Activated CD4-positive, alpha-beta T cell treated with anti-CD3 and anti-CD28 coated beads for 36 hours (primary cell): ENCODE measurements around the gene TEKT5. TPM values are rescaled to one million over a fixed set of nuclear protein-coding genes. Genes with fewer than 3 reads are reported as not detected.
"Not testable (repeated sequence)": the region's sequence is repeated elsewhere in the genome, so short reads cannot be mapped to it uniquely, and the experiment has no call there.

ENCODE experiments used
- ATAC-seq: fragments of 200-7000 bp; cut with Tn5 transposase; one replicate; pipeline ENCODE4 v1.10.0; 2021; ENCODE audit warnings: mild to moderate bottlenecking, moderate library complexity
- CTCF ChIA-PET: fragments of 350-600 bp; sonication (Branson Sonifier 250); formaldehyde crosslinking; loops from one replicate; lab custom pipeline; 2021; ENCODE audit warnings: antibody characterized with exemption; lab: Charles Lee
- POLR2A ChIA-PET: fragments of 350-600 bp; sonication (Branson Sonifier 250); formaldehyde crosslinking; loops from one replicate; lab custom pipeline; 2021; ENCODE audit warnings: antibody characterized with exemption, inconsistent platforms; lab: Charles Lee
- DNase-seq: peaks from one replicate; pipeline ENCODE4 v3.0.0-alpha.2; 2020
- H3K27ac Mint-ChIP-seq: one replicate; pipeline ENCODE4 v1.8.0; 2021; ENCODE audit warnings: mixed read lengths
- H3K27me3 Mint-ChIP-seq: one replicate; pipeline ENCODE4 v1.8.0; 2021; ENCODE audit warnings: mixed read lengths
- H3K36me3 Mint-ChIP-seq: one replicate; pipeline ENCODE4 v1.8.0; 2021; ENCODE audit warnings: low read depth, mixed read lengths
- H3K4me1 Mint-ChIP-seq: one replicate; pipeline ENCODE4 v1.8.0; 2021; ENCODE audit warnings: mixed read lengths
- H3K4me3 Mint-ChIP-seq: one replicate; pipeline ENCODE4 v1.8.0; 2021; ENCODE audit warnings: mild to moderate bottlenecking, moderate library complexity, mixed read lengths
- H3K9me3 Mint-ChIP-seq: one replicate; pipeline ENCODE4 v1.8.0; 2021; ENCODE audit warnings: low read depth, mixed read lengths
- intact Hi-C, 2 experiments: fragments of 100-400 bp; cut with DNase I in 1 of 2; cut with micrococcal nuclease in 1 of 2; formaldehyde crosslinking; loops; one replicate each; pipeline versions ENCODE4 v1.14.2 to v1.15.1; 2022 to 2024; cut with DNase I, micrococcal nuclease
- total RNA-seq, 2 experiments: library from RNA; stranded (reverse); gene quantifications; one replicate each; pipeline ENCODE4 v1.2.3, GENCODE V29; 2021

The TEKT5 gene
- total RNA-seq, 2 experiments from 2014 or later, result 0.27 TPM; not detected in 1

DNA sequence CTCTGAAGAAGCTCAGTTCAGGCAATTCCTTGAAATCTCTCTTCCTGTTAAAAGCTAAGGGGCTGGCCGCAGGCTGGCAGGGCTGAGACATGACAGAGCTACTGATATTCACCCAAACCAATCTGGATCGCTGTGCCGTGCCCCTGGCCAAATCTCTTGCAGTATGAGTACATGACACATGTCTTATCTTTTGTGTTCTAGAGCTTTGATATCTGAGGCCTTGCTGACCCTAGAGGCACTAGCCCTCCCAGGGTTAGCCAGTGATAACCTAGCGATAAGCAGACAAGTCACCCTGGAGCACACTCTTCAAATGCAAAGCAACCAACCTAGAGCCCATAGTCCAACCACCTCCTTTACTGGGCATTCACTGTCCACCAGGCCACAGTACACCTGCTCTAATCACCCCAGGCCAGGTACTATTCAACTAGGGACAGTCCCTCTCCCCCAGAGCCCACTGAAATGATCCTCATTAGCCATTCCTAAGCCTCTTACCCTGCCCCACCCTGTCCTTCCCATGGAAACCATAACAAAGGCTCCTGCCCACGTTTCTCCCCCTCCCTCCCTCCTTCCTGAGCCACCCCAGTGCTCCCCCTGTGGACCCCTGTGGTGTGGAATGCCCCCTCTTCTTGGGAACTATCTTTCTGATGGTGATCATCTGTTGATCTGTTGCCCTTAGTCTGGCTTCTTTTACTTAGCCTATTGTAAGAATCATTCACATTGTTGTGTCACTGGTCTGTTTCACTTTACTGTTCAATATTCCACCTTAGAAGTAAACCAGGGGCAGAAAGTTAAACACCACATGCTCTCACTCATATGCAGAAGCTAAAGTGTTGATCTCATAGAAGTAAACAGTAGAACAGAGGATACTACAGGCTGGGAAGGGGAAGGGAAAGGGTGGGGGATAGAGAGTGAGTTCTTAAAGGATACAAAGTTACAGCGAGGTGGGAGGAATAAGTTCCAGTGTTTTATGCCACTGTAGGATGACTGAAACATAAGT, 52.5 kb downstream of the TEKT5 start:
- Mint-ChIP-seq H3K27ac (no peak overlapping the region), H3K36me3 (no peaks in the 10 kb centered on the region), H3K9me3 (no peaks in the 10 kb centered on the region), H3K4me3 (no peak overlapping the region), H3K4me1 (no peaks in the 10 kb centered on the region), H3K27me3 (no peaks in the 10 kb centered on the region)
- intact Hi-C loops, result no loop called here
- CTCF ChIA-PET, result no interaction called here
- ATAC-seq (no peak), DNase-seq (no peak)
- POLR2A ChIA-PET, result interaction anchor here (0.7 kb wide), 1 partner anchor 1546 kb away, joined by 3 read pairs; no protein-coding TSS in a partner anchor

- intact Hi-C loops, result no loop called here
- Mint-ChIP-seq H3K27me3 (no peaks in the 10 kb centered on the region), H3K4me3 (no peak overlapping the region), H3K9me3 (no peaks in the 10 kb centered on the region), H3K27ac (no peak overlapping the region), H3K36me3 (no peaks in the 10 kb centered on the region), H3K4me1 (no peaks in the 10 kb centered on the region)
- ChIA-PET POLR2A (no interaction called here), CTCF (no interaction called here)
- no peak for DNase-seq
- no peak for ATAC-seq
These were observed 53.2 kb downstream of the TEKT5 start for GRCh38 chr16:10641555-10641952.

- H3K27me3 Mint-ChIP-seq, result no peaks in the 10 kb centered on the region
- no peaks in the 10 kb centered on the region for H3K4me1 Mint-ChIP-seq
- DNase-seq (no peak), ATAC-seq (no peak)
- no peak overlapping the region for H3K27ac Mint-ChIP-seq
- no peak overlapping the region for H3K4me3 Mint-ChIP-seq
- H3K9me3 Mint-ChIP-seq, result no peaks in the 10 kb centered on the region
- ChIA-PET POLR2A (no interaction called here), CTCF (interaction anchor here (0.6 kb wide), 1 partner anchor 17 kb away, joined by 3 read pairs; no protein-coding TSS in a partner anchor)
- intact Hi-C loops, result no loop called here
- no peaks in the 10 kb centered on the region for H3K36me3 Mint-ChIP-seq
These were observed 53.8 kb downstream of the TEKT5 start for GRCh38 chr16:10640934-10641333.

- H3K27ac Mint-ChIP-seq, result no peak overlapping the region
- ATAC-seq, result no peak
- no peaks in the 10 kb centered on the region for H3K36me3 Mint-ChIP-seq
- ChIA-PET POLR2A (no interaction called here), CTCF (no interaction called here)
- intact Hi-C loops, result no loop called here
- H3K4me1 Mint-ChIP-seq, result no peaks in the 10 kb centered on the region
- H3K27me3 Mint-ChIP-seq, result no peaks in the 10 kb centered on the region
- H3K9me3 Mint-ChIP-seq, result no peaks in the 10 kb centered on the region
- no peak for DNase-seq
- H3K4me3 Mint-ChIP-seq, result no peak overlapping the region
These were observed 56.6 kb downstream of the TEKT5 start for GRCh38 chr16:10638101-10638500.

- POLR2A ChIA-PET, result no interaction called here
These were observed 57.2 kb downstream of the TEKT5 start for GRCh38 chr16:10637337-10638037.

GRCh38 chr16:10635365-10636021, 59.2 kb downstream of the TEKT5 start:
- CTCF ChIA-PET, result no interaction called here
- no peaks in the 10 kb centered on the region for H3K36me3 Mint-ChIP-seq

More at GRCh38 chr16:10637337-10638037, 57.2 kb downstream of the TEKT5 start:
- DNase-seq (no peak), ATAC-seq (no peak)
- CTCF ChIA-PET, result no interaction called here
- Mint-ChIP-seq H3K27me3 (peaks cover 3% of the 10 kb centered on the region), H3K36me3 (no peaks in the 10 kb centered on the region), H3K4me1 (no peaks in the 10 kb centered on the region), H3K9me3 (no peaks in the 10 kb centered on the region), H3K4me3 (no peak overlapping the region), H3K27ac (no peak overlapping the region)
- intact Hi-C loops, result no loop called here

GRCh38 chr16:10633429-10633828, 61.3 kb downstream of the TEKT5 start:
- CTCF ChIA-PET, result interaction anchor here (0.8 kb wide), 1 partner anchor 161 kb away, joined by 3 read pairs; no protein-coding TSS in a partner anchor
- H3K9me3 Mint-ChIP-seq, DNase-seq, ATAC-seq, H3K4me3 Mint-ChIP-seq, POLR2A ChIA-PET, H3K27me3 Mint-ChIP-seq, intact Hi-C loops, H3K27ac Mint-ChIP-seq, H3K4me1 Mint-ChIP-seq, H3K36me3 Mint-ChIP-seq: not testable (repeated sequence)

More at GRCh38 chr16:10635365-10636021, 59.2 kb downstream of the TEKT5 start:
- Mint-ChIP-seq H3K4me3 (no peak overlapping the region), H3K4me1 (no peaks in the 10 kb centered on the region), H3K27me3 (peaks cover 7% of the 10 kb centered on the region), H3K9me3 (no peaks in the 10 kb centered on the region), H3K27ac (no peak overlapping the region)
- POLR2A ChIA-PET, result no interaction called here
- ATAC-seq, result no peak
- DNase-seq, result no peak
- intact Hi-C loops, result no loop called here

DNA sequence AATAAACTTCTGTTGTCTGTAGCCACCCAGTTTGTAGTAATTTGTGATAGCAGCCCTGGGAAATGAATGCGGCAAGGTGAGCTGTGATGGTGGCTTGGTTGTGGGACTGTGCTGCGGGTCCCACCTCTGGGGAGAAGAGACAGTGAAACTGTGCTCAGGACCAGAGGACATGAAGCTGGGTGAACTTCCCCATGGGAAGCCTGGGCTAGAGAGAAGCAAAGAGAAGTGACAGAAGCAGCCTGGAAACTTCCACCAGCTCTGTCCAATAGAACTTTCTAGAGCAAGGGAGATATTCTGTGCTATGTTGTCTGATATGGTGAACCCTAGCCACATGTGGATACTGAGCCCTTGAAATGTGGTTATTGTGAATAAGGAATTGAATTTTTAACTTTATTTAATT, 62.8 kb downstream of the TEKT5 start:
- H3K9me3 Mint-ChIP-seq, result no peaks in the 10 kb centered on the region
- H3K36me3 Mint-ChIP-seq, result no peaks in the 10 kb centered on the region
- H3K27ac Mint-ChIP-seq, result no peak overlapping the region
- DNase-seq (no peak), ATAC-seq (no peak)
- no peak overlapping the region for H3K4me3 Mint-ChIP-seq
- no peaks in the 10 kb centered on the region for H3K4me1 Mint-ChIP-seq
- CTCF ChIA-PET, result interaction anchor here (0.7 kb wide), 1 partner anchor 154 kb away, joined by 3 read pairs; no protein-coding TSS in a partner anchor
- intact Hi-C loops, result no loop called here
- POLR2A ChIA-PET, result no interaction called here
- H3K27me3 Mint-ChIP-seq, result peaks cover 7% of the 10 kb centered on the region

DNA sequence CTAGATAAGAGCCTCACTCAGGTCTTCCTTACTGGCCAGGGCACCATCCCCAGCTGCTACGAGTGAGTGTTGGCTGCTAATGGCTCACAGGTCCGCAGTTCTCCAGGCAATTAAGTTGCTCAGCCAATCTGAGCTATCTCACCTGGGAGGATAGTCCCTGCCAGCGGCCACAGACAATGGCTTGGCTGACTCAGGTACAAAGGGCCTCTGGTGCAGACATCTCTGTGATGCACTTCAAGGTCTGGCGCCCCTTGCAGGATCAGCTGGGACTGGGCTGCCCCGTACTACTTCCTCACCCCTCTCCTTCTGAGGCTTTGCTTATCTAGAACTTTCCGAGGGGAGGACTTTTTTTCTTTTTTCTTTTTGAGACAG, 65.2 kb downstream of the TEKT5 start:
- Mint-ChIP-seq H3K27ac (no peak overlapping the region), H3K4me3 (no peak overlapping the region), H3K27me3 (peaks cover 9% of the 10 kb centered on the region), H3K36me3 (no peaks in the 10 kb centered on the region), H3K4me1 (no peaks in the 10 kb centered on the region), H3K9me3 (no peaks in the 10 kb centered on the region)
- POLR2A ChIA-PET, result no interaction called here
- DNase-seq (no peak), ATAC-seq (no peak)
- CTCF ChIA-PET, result no interaction called here
- intact Hi-C loops, result no loop called here

DNA sequence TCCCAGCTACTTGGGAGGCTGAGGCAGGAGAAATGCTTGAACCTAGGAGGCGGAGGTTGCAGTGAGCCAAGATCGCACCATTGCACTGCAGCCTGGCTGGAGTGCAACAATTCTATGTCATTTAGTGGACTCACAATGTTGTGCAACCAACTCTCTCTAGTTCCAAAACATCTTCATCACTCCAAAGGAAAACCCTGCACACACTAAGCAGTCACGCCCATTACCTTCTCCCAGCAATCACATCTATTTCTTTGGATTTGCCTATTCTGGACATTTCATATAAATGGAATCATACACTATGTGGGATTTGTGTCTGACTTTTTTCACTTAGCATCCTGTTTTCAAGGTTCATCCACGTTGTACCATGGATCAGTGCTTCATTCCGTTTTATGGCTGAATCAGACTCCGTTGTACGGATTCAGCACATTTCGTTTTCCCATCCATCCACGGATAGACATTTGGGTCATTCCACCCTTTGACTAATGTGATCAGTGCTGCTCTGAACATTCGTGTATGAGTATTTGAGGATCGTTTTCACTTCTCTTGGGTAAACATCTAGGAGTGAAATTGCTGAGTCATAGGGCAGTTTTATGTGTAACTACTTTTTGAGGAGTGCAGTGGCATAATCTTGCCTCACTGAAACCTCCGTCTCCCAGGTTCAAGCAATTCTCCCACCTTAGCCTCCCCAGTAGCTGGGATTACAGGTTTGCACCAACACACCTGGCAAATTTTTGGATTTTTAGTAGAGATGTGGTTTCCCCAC, 69.0 kb downstream of the TEKT5 start:
- CTCF ChIA-PET, result no interaction called here

GRCh38 chr16:10624527-10624926, 70.2 kb downstream of the TEKT5 start:
- no peaks in the 10 kb centered on the region for H3K9me3 Mint-ChIP-seq
- ATAC-seq (no peak), DNase-seq (no peak)
- H3K27ac Mint-ChIP-seq, result no peak overlapping the region
- H3K4me1 Mint-ChIP-seq, result peaks cover 2% of the 10 kb centered on the region
- ChIA-PET POLR2A (no interaction called here), CTCF (no interaction called here)
- intact Hi-C loops, result no loop called here
- H3K36me3 Mint-ChIP-seq, result no peaks in the 10 kb centered on the region
- H3K27me3 Mint-ChIP-seq, result peaks cover 7% of the 10 kb centered on the region
- H3K4me3 Mint-ChIP-seq, result no peak overlapping the region

More for the DNA sequence above, 69.0 kb downstream of the TEKT5 start:
- ATAC-seq (no peak), DNase-seq (no peak)
- POLR2A ChIA-PET, result no interaction called here
- Mint-ChIP-seq H3K36me3 (no peaks in the 10 kb centered on the region), H3K4me3 (no peak overlapping the region), H3K9me3 (no peaks in the 10 kb centered on the region), H3K4me1 (no peaks in the 10 kb centered on the region), H3K27me3 (peaks cover 3% of the 10 kb centered on the region), H3K27ac (no peak overlapping the region)
- intact Hi-C loops, result no loop called here
